H9 (cell line): ENCODE results near the gene CTIF. TPM values are rescaled to one million over a fixed set of nuclear protein-coding genes. Genes with fewer than 3 reads are reported as not detected.

Experiments
- DNase-seq: peaks from one replicate; pipeline ENCODE4 v3.0.0-alpha.2; 2017
- H2AFZ ChIP-seq: one replicate; pipeline ENCODE4 v1.6.1; 2013; ENCODE audit warnings: mild to moderate bottlenecking, low read length, control low read depth, moderate library complexity
- H2AK5ac ChIP-seq: 2 replicates; pipeline ENCODE4 v1.6.1; 2013; ENCODE audit warnings: low read length, control low read depth, mixed read lengths; ENCODE audit not compliant: insufficient read length
- H2BK120ac ChIP-seq: one replicate; pipeline ENCODE4 v1.6.1; 2013; ENCODE audit warnings: low read depth, mild to moderate bottlenecking, low read length, control low read depth, inconsistent platforms; ENCODE audit not compliant: poor library complexity, severe bottlenecking
- H2BK12ac ChIP-seq: 2 replicates; pipeline ENCODE4 v1.6.1; 2013; ENCODE audit warnings: low read length, control low read depth, mixed read lengths, low read depth; ENCODE audit not compliant: insufficient read length
- H2BK15ac ChIP-seq: 2 replicates; pipeline ENCODE4 v1.6.1; 2013; ENCODE audit warnings: low read depth, low read length, control low read depth
- H2BK20ac ChIP-seq: one replicate; pipeline ENCODE4 v1.6.1; 2013; ENCODE audit warnings: low read depth, mild to moderate bottlenecking, low read length, control low read depth, inconsistent platforms; ENCODE audit not compliant: poor library complexity, severe bottlenecking
- H2BK5ac ChIP-seq: 2 replicates; pipeline ENCODE4 v1.6.1; 2013; ENCODE audit warnings: low read length, control low read depth, mixed read lengths; ENCODE audit not compliant: insufficient read length
- H3K14ac ChIP-seq: 2 replicates; pipeline ENCODE4 v1.6.1; 2013; ENCODE audit warnings: low read length, control low read depth; ENCODE audit not compliant: insufficient read depth
- H3K18ac ChIP-seq: 2 replicates; pipeline ENCODE4 v1.6.1; 2013; ENCODE audit warnings: low read depth, mild to moderate bottlenecking, mixed read lengths, low read length, control low read depth; ENCODE audit not compliant: insufficient read length
- H3K23ac ChIP-seq: 2 replicates; pipeline ENCODE4 v1.6.1; 2013; ENCODE audit warnings: low read length, control low read depth, mixed read lengths, low read depth; ENCODE audit not compliant: insufficient read length
- H3K23me2 ChIP-seq: 2 replicates; pipeline ENCODE4 v1.6.1; 2013; ENCODE audit warnings: low read depth, mild to moderate bottlenecking, mixed read lengths, low read length, control low read depth; ENCODE audit not compliant: insufficient read length, poor library complexity, severe bottlenecking
- H3K27ac ChIP-seq: 2 replicates; pipeline ENCODE4 v1.5.1; 2013; ENCODE audit warnings: low read length, control low read depth, mixed read lengths, low read depth; ENCODE audit not compliant: insufficient read length
- H3K27me3 ChIP-seq: 2 replicates; pipeline ENCODE4 v1.6.1; 2013; ENCODE audit warnings: low read length, control low read depth, inconsistent platforms; ENCODE audit not compliant: insufficient read depth
- H3K4ac ChIP-seq: 2 replicates; pipeline ENCODE4 v1.6.1; 2013; ENCODE audit warnings: low read depth, mild to moderate bottlenecking, control low read depth, inconsistent platforms, low read length, moderate library complexity
- H3K4me1 ChIP-seq: 2 replicates; pipeline ENCODE4 v1.6.1; 2013; ENCODE audit warnings: low read length, control low read depth, inconsistent platforms; ENCODE audit not compliant: insufficient read depth
- H3K4me2 ChIP-seq: 2 replicates; pipeline ENCODE4 v1.6.1; 2013; ENCODE audit warnings: low read length, control low read depth, mixed read lengths; ENCODE audit not compliant: insufficient read length, insufficient read depth
- H3K56ac ChIP-seq: 2 replicates; pipeline ENCODE4 v1.6.1; 2013; ENCODE audit warnings: low read depth, mild to moderate bottlenecking, mixed read lengths, low read length, control low read depth; ENCODE audit not compliant: insufficient read length
- H3K79me1 ChIP-seq: 2 replicates; pipeline ENCODE4 v1.6.1; 2013; ENCODE audit warnings: low read depth, mild to moderate bottlenecking, moderate library complexity, low read length, control low read depth, inconsistent platforms; ENCODE audit not compliant: insufficient read depth, poor library complexity, severe bottlenecking
- H3K79me2 ChIP-seq: 2 replicates; pipeline ENCODE4 v1.6.1; 2013; ENCODE audit warnings: low read length, control low read depth, inconsistent platforms; ENCODE audit not compliant: insufficient read depth
- H3K9ac ChIP-seq: 2 replicates; pipeline ENCODE4 v1.6.1; 2013; ENCODE audit warnings: low read length, control low read depth, mixed read lengths; ENCODE audit not compliant: insufficient read length; ENCODE audit errors: extremely low read depth
- H3K9me3 ChIP-seq: one replicate; pipeline ENCODE4 v1.6.1; 2013; ENCODE audit warnings: low read depth, low read length, inconsistent platforms; ENCODE audit not compliant: control insufficient read depth
- H3T11ph ChIP-seq: one replicate; pipeline ENCODE4 v1.6.1; 2013; ENCODE audit warnings: mild to moderate bottlenecking, low read length, control low read depth, inconsistent platforms
- H4K20me1 ChIP-seq: one replicate; pipeline ENCODE4 v1.6.1; 2013; ENCODE audit not compliant: control insufficient read depth, insufficient read length, insufficient read depth
- H4K5ac ChIP-seq: 2 replicates; pipeline ENCODE4 v1.6.1; 2013; ENCODE audit warnings: low read depth, mild to moderate bottlenecking, mixed read lengths, low read length, control low read depth; ENCODE audit not compliant: insufficient read length
- H4K8ac ChIP-seq: replicated peaks from 2 replicates; pipeline ENCODE4 v1.6.1; 2013; ENCODE audit warnings: low read length, control low read depth, mixed read lengths, low read depth; ENCODE audit not compliant: insufficient read length
- H4K91ac ChIP-seq: 2 replicates; pipeline ENCODE4 v1.6.1; 2013; ENCODE audit warnings: low read depth, mild to moderate bottlenecking, moderate library complexity, mixed read lengths, low read length, control low read depth; ENCODE audit not compliant: insufficient read length
- H3K27ac Mint-ChIP-seq, 3 experiments: 2 replicates in 2 of 3; 3 replicates in 1 of 3; pipeline ENCODE4 v1.8.0; 2020 to 2021; ENCODE audit warnings: mixed read lengths in 3 of 3, mild to moderate bottlenecking in 1 of 3, moderate library complexity in 1 of 3
- H3K27me3 Mint-ChIP-seq: 2 replicates; pipeline ENCODE4 v1.8.0; 2021; ENCODE audit warnings: low read depth, mild to moderate bottlenecking, moderate library complexity, mixed read lengths
- H3K36me3 Mint-ChIP-seq, 3 experiments: 2 replicates in 2 of 3; 3 replicates in 1 of 3; pipeline ENCODE4 v1.8.0; 2020 to 2021; ENCODE audit warnings: low read depth in 3 of 3, mixed read lengths in 3 of 3; ENCODE audit not compliant: insufficient read depth in 1 of 3
- H3K4me1 Mint-ChIP-seq, 2 experiments: 2 replicates each; pipeline ENCODE4 v1.8.0; 2020; ENCODE audit warnings: mixed read lengths in 2 of 2
- H3K4me3 Mint-ChIP-seq, 2 experiments: 2 replicates in 1 of 2; 3 replicates in 1 of 2; pipeline ENCODE4 v1.8.0; 2020 to 2021; ENCODE audit warnings: mild to moderate bottlenecking in 2 of 2, mixed read lengths in 2 of 2, moderate library complexity in 1 of 2
- H3K9me3 Mint-ChIP-seq, 2 experiments: 2 replicates in 1 of 2; 3 replicates in 1 of 2; pipeline ENCODE4 v1.8.0; 2020; ENCODE audit warnings: mild to moderate bottlenecking in 2 of 2, mixed read lengths in 2 of 2, moderate library complexity in 1 of 2
- WGBS: extraction: QIAGEN DNeasy Blood & Tissue Kit; methylation state at CpG from one replicate; pipeline ENCODE4 v1.1.7; 2013; ENCODE audit warnings: missing lambda C conversion rate, low lambda C conversion rate, mixed read lengths; ENCODE audit not compliant: insufficient read length; ENCODE audit errors: extremely low coverage; 5-methylcytosine and 5-hydroxymethylcytosine counted together
- total RNA-seq: library from RNA; stranded (reverse); gene quantifications from 2 replicates; pipeline ENCODE4 v1.2.1, GENCODE V29; 2021
- TF ChIP-seq, protein P1 (sequence below): fragments of 200-600 bp; sonication (generic); conservative IDR thresholded peaks from 3 replicates; pipeline ENCODE4 v1.8.0; 2021; ENCODE audit warnings: antibody characterized with exemption, mild to moderate bottlenecking

CTIF gene
- total RNA-seq, 1 experiment from 2014 or later: 15.8 TPM

DNA sequence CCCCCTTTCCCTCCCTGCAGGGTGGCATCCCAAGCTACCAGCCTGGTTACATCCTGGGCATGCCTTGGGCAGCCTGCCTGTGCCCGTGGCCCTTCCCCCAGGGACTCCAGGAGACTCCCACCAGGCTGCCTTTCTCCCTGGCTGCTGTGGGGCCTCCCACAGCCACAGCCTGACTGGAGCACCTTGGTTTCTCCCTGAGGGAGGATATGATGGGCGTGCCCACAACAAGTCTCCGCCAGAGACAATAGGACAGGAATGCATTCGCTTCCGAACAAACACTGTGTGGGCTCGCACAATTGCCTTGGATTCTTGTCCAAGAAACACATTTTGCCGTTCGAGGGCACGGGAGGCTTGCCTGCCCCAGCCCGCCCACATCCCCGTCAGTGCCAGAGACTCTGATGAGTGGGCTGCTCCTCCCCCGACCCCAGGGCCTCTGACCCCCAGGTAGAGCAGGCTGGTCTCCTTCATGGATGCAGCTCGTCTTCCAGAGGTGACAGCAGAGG is 309.9 kb downstream of the CTIF start:
- Mint-ChIP-seq H3K36me3 (peaks cover 0 to 2% (median 0%) of the 10 kb centered on the region in 3 experiments; a peak in 1 of 7 replicates), H3K27me3 (peaks cover 3% of the 10 kb centered on the region; the same call in 1 of the 2 replicates), H3K4me1 (peaks cover 30 to 42% of the 10 kb centered on the region in 2 experiments), H3K27ac (peak overlapping the region in 1 of 3 experiments; percentile 71; a peak in 1 of 7 replicates), H3K9me3 (no peaks in the 10 kb centered on the region), H3K4me3 (no peak overlapping the region; a peak in 1 of 5 replicates)
- no peak overlapping the region for H4K5ac ChIP-seq
- DNase-seq: no peak
- no peak overlapping the region for H4K8ac ChIP-seq
- no peaks in the 10 kb centered on the region for H3K4me1 ChIP-seq
- no peak overlapping the region for H4K91ac ChIP-seq
- no peak overlapping the region for H2BK20ac ChIP-seq
- H2BK120ac ChIP-seq: no peak overlapping the region
- no peak overlapping the region for H3K4ac ChIP-seq
- no peaks in the 10 kb centered on the region for H3K79me2 ChIP-seq
- no peak overlapping the region for H2AFZ ChIP-seq
- no peaks in the 10 kb centered on the region for H3K9me3 ChIP-seq
- no peak overlapping the region for H3K4me2 ChIP-seq
- no peaks in the 10 kb centered on the region for H4K20me1 ChIP-seq
- H3K18ac ChIP-seq: no peak overlapping the region
- no peak overlapping the region for H2AK5ac ChIP-seq
- H3K79me1 ChIP-seq: no peaks in the 10 kb centered on the region
- no peaks in the 10 kb centered on the region for H3K27me3 ChIP-seq
- no peak overlapping the region for H2BK5ac ChIP-seq
- no peak overlapping the region for H3K14ac ChIP-seq
- no peak overlapping the region for H3K27ac ChIP-seq
- H3K23ac ChIP-seq: no peak overlapping the region
- H3K9ac ChIP-seq: no peak overlapping the region
- no peak overlapping the region for H3K56ac ChIP-seq
- no peak overlapping the region for H2BK15ac ChIP-seq
- no peaks in the 10 kb centered on the region for H3K23me2 ChIP-seq
- no CpG with 5 or more reads among the region's 13 CpGs for WGBS
- TF ChIP-seq, protein P1, sequence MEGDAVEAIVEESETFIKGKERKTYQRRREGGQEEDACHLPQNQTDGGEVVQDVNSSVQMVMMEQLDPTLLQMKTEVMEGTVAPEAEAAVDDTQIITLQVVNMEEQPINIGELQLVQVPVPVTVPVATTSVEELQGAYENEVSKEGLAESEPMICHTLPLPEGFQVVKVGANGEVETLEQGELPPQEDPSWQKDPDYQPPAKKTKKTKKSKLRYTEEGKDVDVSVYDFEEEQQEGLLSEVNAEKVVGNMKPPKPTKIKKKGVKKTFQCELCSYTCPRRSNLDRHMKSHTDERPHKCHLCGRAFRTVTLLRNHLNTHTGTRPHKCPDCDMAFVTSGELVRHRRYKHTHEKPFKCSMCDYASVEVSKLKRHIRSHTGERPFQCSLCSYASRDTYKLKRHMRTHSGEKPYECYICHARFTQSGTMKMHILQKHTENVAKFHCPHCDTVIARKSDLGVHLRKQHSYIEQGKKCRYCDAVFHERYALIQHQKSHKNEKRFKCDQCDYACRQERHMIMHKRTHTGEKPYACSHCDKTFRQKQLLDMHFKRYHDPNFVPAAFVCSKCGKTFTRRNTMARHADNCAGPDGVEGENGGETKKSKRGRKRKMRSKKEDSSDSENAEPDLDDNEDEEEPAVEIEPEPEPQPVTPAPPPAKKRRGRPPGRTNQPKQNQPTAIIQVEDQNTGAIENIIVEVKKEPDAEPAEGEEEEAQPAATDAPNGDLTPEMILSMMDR: no peak
- H2BK12ac ChIP-seq: no peak overlapping the region
- no peak overlapping the region for H3T11ph ChIP-seq
